Measurements from ENCODE around the gene DNAAF5.

Gene DNAAF5

GRCh38 chr7:831596-832166 is 105.2 kb downstream of the DNAAF5 start:
- DNase-seq (ENCODE audit: low spot score): peak; percentile 40
- no peaks in the 10 kb centered on the region for H3K27me3 ChIP-seq (ENCODE audit: insufficient read depth, poor library complexity, severe bottlenecking)
- H3K27ac ChIP-seq (ENCODE audit: poor library complexity, severe bottlenecking): peak overlapping the region; percentile 98

DNA sequence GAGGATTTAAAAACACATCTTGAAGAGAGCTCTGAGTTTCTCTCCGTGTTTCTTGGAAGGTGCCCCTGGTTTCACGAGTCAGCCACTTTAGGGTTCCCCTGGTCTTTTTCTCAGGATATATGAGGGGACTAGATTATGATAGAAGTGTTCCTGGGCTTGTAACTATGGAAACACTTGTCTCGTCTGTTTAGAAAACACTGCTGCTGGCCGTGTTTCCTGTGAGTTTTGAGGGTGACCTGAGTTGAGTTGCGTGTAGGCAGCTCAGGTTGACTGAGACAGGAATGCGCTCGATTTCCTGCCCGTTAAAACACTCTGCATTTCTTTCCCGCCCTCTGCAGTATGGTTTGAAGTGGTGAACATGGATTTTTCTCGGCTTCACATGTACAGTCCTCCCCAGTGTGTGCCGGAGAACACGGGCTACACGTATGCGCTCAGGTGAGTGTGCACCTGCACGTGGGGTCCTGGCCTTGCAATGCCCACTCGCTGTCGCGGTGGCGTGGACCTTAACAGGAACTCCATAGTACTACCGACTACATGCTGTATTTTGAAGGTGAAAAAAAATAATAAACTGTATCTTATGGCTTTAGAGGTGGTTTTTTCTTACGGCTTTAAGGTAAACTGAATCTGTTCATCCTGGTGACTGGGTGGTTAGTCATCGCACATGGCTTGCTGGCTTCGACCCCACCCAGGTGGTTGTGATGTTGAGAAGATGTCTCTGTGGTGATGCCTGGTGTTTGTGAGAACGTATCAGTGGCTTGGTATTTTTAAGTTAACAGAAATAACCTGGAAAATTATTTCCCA is 105.9 kb downstream of the DNAAF5 start, which contains the start of gene SUN1:
SUN1 (plus strand) TSS at position 310 of the 801 bp plus-strand sequence; CDS start at position 359, 49 bp downstream.
- Histone ChIP-seq H3K9me3 (ENCODE audit: severe bottlenecking) (no peaks in the 10 kb centered on the region), H3K36me3 (ENCODE audit: low read depth) (peaks cover 30% of the 10 kb centered on the region), H3K4me1 (ENCODE audit: insufficient read depth, poor library complexity, severe bottlenecking) (peaks cover 59% of the 10 kb centered on the region), H3K27me3 (ENCODE audit: insufficient read depth, poor library complexity, severe bottlenecking) (no peaks in the 10 kb centered on the region), H3K4me3 (ENCODE audit: severe bottlenecking) (peak within 1 kb of the TSS; percentile 9), H3K27ac (ENCODE audit: poor library complexity, severe bottlenecking) (peak within 1 kb of the TSS; percentile 98)
- TF ChIP-seq, protein P1, sequence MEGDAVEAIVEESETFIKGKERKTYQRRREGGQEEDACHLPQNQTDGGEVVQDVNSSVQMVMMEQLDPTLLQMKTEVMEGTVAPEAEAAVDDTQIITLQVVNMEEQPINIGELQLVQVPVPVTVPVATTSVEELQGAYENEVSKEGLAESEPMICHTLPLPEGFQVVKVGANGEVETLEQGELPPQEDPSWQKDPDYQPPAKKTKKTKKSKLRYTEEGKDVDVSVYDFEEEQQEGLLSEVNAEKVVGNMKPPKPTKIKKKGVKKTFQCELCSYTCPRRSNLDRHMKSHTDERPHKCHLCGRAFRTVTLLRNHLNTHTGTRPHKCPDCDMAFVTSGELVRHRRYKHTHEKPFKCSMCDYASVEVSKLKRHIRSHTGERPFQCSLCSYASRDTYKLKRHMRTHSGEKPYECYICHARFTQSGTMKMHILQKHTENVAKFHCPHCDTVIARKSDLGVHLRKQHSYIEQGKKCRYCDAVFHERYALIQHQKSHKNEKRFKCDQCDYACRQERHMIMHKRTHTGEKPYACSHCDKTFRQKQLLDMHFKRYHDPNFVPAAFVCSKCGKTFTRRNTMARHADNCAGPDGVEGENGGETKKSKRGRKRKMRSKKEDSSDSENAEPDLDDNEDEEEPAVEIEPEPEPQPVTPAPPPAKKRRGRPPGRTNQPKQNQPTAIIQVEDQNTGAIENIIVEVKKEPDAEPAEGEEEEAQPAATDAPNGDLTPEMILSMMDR (IDR thresholded peaks at IDR 0.05; ENCODE audit: poor library complexity, severe bottlenecking): no peak
- ATAC-seq (ENCODE audit: low read depth) (peak; percentile 71), DNase-seq (ENCODE audit: low spot score) (peak; percentile 94)

More at GRCh38 chr7:831596-832166, 105.2 kb downstream of the DNAAF5 start:
- no peaks in the 10 kb centered on the region for H3K9me3 ChIP-seq (ENCODE audit: severe bottlenecking)
- TF ChIP-seq, protein P1 (IDR thresholded peaks at IDR 0.05; ENCODE audit: poor library complexity, severe bottlenecking): no peak
- peak; percentile 54 for ATAC-seq (ENCODE audit: low read depth)
- peaks cover 56% of the 10 kb centered on the region for H3K4me1 ChIP-seq (ENCODE audit: insufficient read depth, poor library complexity, severe bottlenecking)
- peaks cover 23% of the 10 kb centered on the region for H3K36me3 ChIP-seq (ENCODE audit: low read depth)
- H3K4me3 ChIP-seq (ENCODE audit: severe bottlenecking): peak overlapping the region; percentile 9

DNA sequence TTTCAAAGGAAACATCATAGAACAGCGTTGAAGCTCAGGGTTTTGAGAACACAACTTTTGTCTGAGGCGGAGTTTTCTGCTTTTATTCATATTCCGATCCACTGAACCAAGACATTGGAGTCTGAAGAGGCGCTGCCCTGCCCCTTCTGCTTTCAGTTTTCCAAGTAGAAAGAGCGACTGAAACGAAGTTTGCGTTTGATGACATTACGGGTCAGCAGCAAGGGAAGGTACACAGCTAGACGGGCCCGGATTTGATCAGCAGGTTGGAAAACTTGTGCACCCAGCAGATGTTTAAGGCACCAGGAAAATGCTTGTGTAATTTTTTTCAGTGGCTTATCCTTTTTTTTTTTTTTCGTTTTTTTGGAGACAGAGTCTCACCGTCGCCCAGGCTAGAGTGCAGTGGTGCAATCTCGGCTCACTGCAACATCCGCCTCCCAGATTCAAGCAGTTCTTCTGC is 106.5 kb downstream of the DNAAF5 start:
- 0 out of 3 replicates have a peak, but pooled peaks have one; percentile 4 for ATAC-seq (ENCODE audit: low read depth)
- no peaks in the 10 kb centered on the region for H3K27me3 ChIP-seq (ENCODE audit: insufficient read depth, poor library complexity, severe bottlenecking)
- TF ChIP-seq, protein P1 (IDR thresholded peaks at IDR 0.05; ENCODE audit: poor library complexity, severe bottlenecking): no peak
- no peak for DNase-seq (ENCODE audit: low spot score)
- peaks cover 36% of the 10 kb centered on the region for H3K36me3 ChIP-seq (ENCODE audit: low read depth)
- H3K4me3 ChIP-seq (ENCODE audit: severe bottlenecking): peak overlapping the region; percentile 7
- H3K4me1 ChIP-seq (ENCODE audit: insufficient read depth, poor library complexity, severe bottlenecking): peaks cover 59% of the 10 kb centered on the region
- no peaks in the 10 kb centered on the region for H3K9me3 ChIP-seq (ENCODE audit: severe bottlenecking)
- peak overlapping the region; percentile 98 for H3K27ac ChIP-seq (ENCODE audit: poor library complexity, severe bottlenecking)

- no peaks in the 10 kb centered on the region for H3K9me3 ChIP-seq (ENCODE audit: severe bottlenecking)
- no peak overlapping the region for H3K4me3 ChIP-seq (ENCODE audit: severe bottlenecking)
- peak overlapping the region; percentile 98 for H3K27ac ChIP-seq (ENCODE audit: poor library complexity, severe bottlenecking)
- peak; percentile 12 for DNase-seq (ENCODE audit: low spot score)
- H3K27me3 ChIP-seq (ENCODE audit: insufficient read depth, poor library complexity, severe bottlenecking): no peaks in the 10 kb centered on the region
- H3K36me3 ChIP-seq (ENCODE audit: low read depth): peaks cover 41% of the 10 kb centered on the region
- H3K4me1 ChIP-seq (ENCODE audit: insufficient read depth, poor library complexity, severe bottlenecking): peaks cover 59% of the 10 kb centered on the region
- no peak for ATAC-seq (ENCODE audit: low read depth)
- TF ChIP-seq, protein P1 (IDR thresholded peaks at IDR 0.05; ENCODE audit: poor library complexity, severe bottlenecking): no peak
These were observed 107.2 kb downstream of the DNAAF5 start for GRCh38 chr7:833601-834258.

All from RWPE2 (cell line).